Kidney (tissue), 14 donors: ENCODE results near the gene ZFP1. TPM values are rescaled to one million over a fixed set of nuclear protein-coding genes. Genes with fewer than 3 reads are reported as not detected.
"Not testable (repeated sequence)": the region's sequence is repeated elsewhere in the genome, so short reads cannot be mapped to it uniquely, and the experiment has no call there.

Experiments used
- DNase-seq, 5 donors: peaks; one replicate each; pipeline ENCODE4 v3.0.0-alpha.2; 2013 to 2020
- FAIRE-seq: peaks from 2 replicates; lab custom pipeline; 2012; peaks lifted over from hg19 to GRCh38; lab: Jason Lieb, UNC
- H3K27ac ChIP-seq, 2 donors: one replicate each; pipeline ENCODE4 v1.7.0; 2013; ENCODE audit warnings: low read depth in 2 of 2, low read length in 2 of 2, inconsistent platforms in 1 of 2
- H3K27me3 ChIP-seq: one replicate; pipeline ENCODE4 v1.7.1; 2013; ENCODE audit warnings: low read length, inconsistent platforms; ENCODE audit not compliant: control insufficient read depth, insufficient read depth
- H3K36me3 ChIP-seq, 3 donors: one replicate each; pipeline versions ENCODE4 v1.7.0 to v1.7.1; 2013; ENCODE audit warnings: low read length in 3 of 3, control low read depth in 1 of 3, inconsistent platforms in 1 of 3; ENCODE audit not compliant: insufficient read depth in 3 of 3, control insufficient read depth in 2 of 3
- H3K4me1 ChIP-seq, 3 donors: one replicate each; pipeline versions ENCODE4 v1.7.0 to v1.7.1; 2013; ENCODE audit warnings: low read length in 3 of 3, inconsistent platforms in 1 of 3, low read depth in 1 of 3; ENCODE audit not compliant: control insufficient read depth in 2 of 3, insufficient read depth in 2 of 3
- H3K4me3 ChIP-seq, 3 donors: one replicate each; pipeline versions ENCODE4 v1.7.0 to v1.8.1; 2013; ENCODE audit warnings: low read length in 3 of 3, control low read depth in 1 of 3, inconsistent platforms in 1 of 3
- H3K9ac ChIP-seq, 3 donors: one replicate each; pipeline versions ENCODE4 v1.7.0 to v1.7.1; 2013; ENCODE audit warnings: low read length in 3 of 3, control low read depth in 1 of 3, inconsistent platforms in 1 of 3
- H3K9me3 ChIP-seq, 3 donors: one replicate each; pipeline versions ENCODE4 v1.7.0 to v1.7.1; 2013; ENCODE audit warnings: low read length in 3 of 3, control low read depth in 1 of 3, inconsistent platforms in 1 of 3; ENCODE audit not compliant: control insufficient read depth in 2 of 3, insufficient read depth in 1 of 3
- CTCF ChIP-seq: IDR thresholded peaks from 3 replicates; pipeline ENCODE4 v1.5.1; 2012; ENCODE audit warnings: mild to moderate bottlenecking, moderate library complexity, borderline replicate concordance; ENCODE audit not compliant: insufficient read depth; ENCODE audit errors: extremely low read depth
- intact Hi-C: fragments of 100-400 bp; cut with DNase I; formaldehyde crosslinking; loops from one replicate; pipeline ENCODE4 v1.11.1; 2022
- polyA plus RNA-seq: library from polyadenylated mRNA; stranded (reverse); fragments of 350-450 nt; fragmentation: Illumina TruSeq; extraction: RNeasy Lipid Tissue Mini Kit (QIAGEN cat#74804); gene quantifications from one replicate; pipeline ENCODE4 v1.2.3, GENCODE V29; 2014; ENCODE audit warnings: low read depth, low replicate concordance; ENCODE audit not compliant: insufficient read depth
- total RNA-seq: library from RNA; stranded (reverse); fragmentation: NEBNext Ultra II Directional; extraction: Animal tissue kit (Norgen Biotek cat#: 25700); gene quantifications from one replicate; pipeline ENCODE4 v1.2.1, GENCODE V29; 2021
- donor health status: control.
- donor health status: control.
- donor health status: control.
- donor health status: control.
- donor health status: control.
- donor health status: DM: yes; HTN: yes; CAD: no.
- donor health status: Normal renal cell carcinoma (clear cell type).

The ZFP1 gene
- total and polyA plus RNA-seq, 2 donors from 2014 or later: 4.6 to 9.2 TPM

GRCh38 chr16:75204410-75204758 lies 56.1 kb downstream of the ZFP1 start:
- intact Hi-C loops: no loop called here
- H3K9me3 ChIP-seq: no peaks in the 10 kb centered on the region
- H3K9ac ChIP-seq: no peak overlapping the region
- FAIRE-seq: no peak
- no peak for TF ChIP-seq CTCF
- peak in 1 of 5 donors; percentile 26 for DNase-seq
- no peak overlapping the region for H3K4me3 ChIP-seq
- no peak overlapping the region for H3K27ac ChIP-seq
- no peaks in the 10 kb centered on the region for H3K4me1 ChIP-seq
- H3K36me3 ChIP-seq: no peaks in the 10 kb centered on the region
- H3K27me3 ChIP-seq: no peaks in the 10 kb centered on the region

DNA sequence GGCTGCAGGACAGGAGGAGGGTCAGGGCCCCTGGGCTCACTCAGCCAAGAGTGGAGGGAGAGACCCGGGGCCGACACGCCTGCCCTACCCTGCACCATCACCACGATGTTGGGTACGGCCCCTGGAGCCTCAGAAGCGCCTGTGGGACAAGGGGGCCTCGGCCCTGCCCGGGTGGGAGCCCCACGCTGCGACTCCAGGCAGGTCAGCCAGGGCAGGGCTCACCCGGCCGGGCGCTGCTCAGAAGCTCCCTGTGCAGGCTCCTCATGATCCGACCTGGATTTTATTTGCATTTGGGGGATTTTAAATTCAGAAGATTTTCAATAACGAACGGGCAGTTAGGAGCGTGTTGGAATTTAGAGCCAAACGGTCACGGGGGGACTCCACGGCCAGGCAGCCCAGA lies 56.6 kb downstream of the ZFP1 start:
- H3K4me1 ChIP-seq, DNase-seq, H3K9ac ChIP-seq, intact Hi-C loops, H3K27ac ChIP-seq, H3K36me3 ChIP-seq, H3K9me3 ChIP-seq, H3K4me3 ChIP-seq, FAIRE-seq, H3K27me3 ChIP-seq: not testable (repeated sequence)

DNA sequence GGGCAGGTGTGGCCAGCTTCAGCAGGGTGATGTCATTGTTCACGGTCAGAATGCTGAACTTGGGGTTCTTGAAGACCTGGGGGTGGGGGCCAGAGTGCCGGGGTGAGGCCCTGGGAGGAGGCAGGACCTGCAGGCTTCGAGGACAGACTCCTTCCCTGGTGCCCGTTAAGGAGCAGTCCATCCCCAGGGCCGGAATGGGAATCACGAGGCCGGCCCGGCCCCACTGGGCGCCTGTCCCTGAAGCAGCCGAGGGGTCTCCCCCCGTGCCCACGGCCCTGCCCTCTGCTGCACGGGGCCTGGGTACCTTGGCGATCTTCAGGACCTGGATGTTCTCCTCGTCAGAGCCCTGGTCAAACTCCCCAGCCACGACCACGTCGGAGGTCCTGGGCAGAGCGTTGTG lies 57.1 kb downstream of the ZFP1 start:
- DNase-seq, H3K9me3 ChIP-seq, H3K27ac ChIP-seq, H3K27me3 ChIP-seq, H3K4me1 ChIP-seq, H3K9ac ChIP-seq, H3K36me3 ChIP-seq, H3K4me3 ChIP-seq, intact Hi-C loops, FAIRE-seq: not testable (repeated sequence)

GRCh38 chr16:75205961-75206748 lies 57.8 kb downstream of the ZFP1 start:
- H3K4me1 ChIP-seq, H3K27ac ChIP-seq, H3K9ac ChIP-seq, H3K9me3 ChIP-seq, H3K36me3 ChIP-seq, FAIRE-seq, H3K4me3 ChIP-seq, intact Hi-C loops, H3K27me3 ChIP-seq: not testable (repeated sequence)
- DNase-seq: peak in 1 of 5 donors; percentile 59

DNA sequence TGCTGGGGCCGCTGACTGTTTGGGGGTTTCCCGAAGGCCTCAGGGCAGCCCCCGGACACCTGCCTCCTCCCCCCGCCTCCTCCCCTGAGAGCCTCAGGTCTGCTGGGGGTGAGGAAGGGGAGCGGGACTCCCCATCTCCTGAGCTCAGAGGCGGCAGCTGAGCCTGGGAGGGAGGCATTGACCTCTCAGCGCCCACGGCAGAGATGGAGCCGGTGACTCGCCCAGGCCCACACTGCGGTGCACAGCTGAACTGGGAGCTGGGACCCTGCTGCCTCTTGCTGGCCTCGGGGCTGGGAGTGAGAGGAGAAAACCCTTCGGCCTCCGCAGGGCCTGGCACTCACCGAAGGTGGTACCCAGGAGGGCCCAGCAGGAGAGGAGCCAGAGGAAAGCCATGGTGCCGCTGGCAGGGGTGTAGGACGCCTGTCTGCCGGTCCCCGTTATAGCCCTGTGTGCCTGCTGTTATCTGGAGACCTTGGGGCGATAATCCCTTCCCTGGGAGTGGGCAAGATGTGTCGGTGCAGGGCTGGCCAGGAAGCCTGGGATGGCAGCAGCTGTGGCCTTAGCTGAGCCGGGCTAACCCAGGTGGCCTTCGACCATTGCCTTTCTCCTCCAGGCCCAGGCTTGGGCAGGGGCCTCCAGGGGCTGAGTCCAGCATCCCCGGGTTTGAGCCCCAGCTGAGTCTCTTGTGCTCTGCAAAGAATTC lies 58.6 kb downstream of the ZFP1 start, which contains the start of gene CTRB2:
Gene CTRB2 (minus strand): TSS at position 413 of the 703 bp plus-strand sequence. CDS start 20 bp downstream, at position 393.
- H3K9me3 ChIP-seq: no peaks in the 10 kb centered on the region
- intact Hi-C loops: no loop called here
- H3K36me3 ChIP-seq: no peaks in the 10 kb centered on the region
- H3K4me1 ChIP-seq: no peaks in the 10 kb centered on the region
- H3K27me3 ChIP-seq: no peaks in the 10 kb centered on the region
- FAIRE-seq (no peak), DNase-seq (peak in 1 of 5 donors; percentile 53)
- H3K27ac ChIP-seq: no peak within 1 kb of the TSS
- TF ChIP-seq CTCF: no peak
- no peak within 1 kb of the TSS for H3K4me3 ChIP-seq
- no peak within 1 kb of the TSS for H3K9ac ChIP-seq
